Measurements from ENCODE around the gene OR10K2.

DNA sequence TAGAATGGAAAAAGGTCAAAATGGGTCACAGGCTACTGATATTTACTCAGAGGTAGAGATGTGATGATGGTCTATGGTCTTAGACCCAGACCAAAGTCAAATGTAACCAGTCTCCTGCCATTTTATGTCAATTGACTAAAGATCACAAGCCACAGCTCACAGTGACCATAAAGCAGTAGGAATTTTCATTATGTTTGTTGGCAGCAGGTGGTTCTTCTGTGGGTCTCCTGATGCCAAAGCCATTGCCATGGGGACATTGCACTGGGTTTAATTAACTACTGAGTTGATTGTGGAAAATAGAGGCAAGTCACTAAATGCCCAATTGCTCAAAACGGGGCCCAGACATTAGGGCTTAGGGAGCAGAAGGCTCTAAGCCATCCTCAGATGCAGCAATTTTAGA is at the start of gene OR10K2:
- no peak for TF ChIP-seq POLR2AphosphoS5 (IDR thresholded peaks at IDR 0.05; ENCODE audit: insufficient read depth in 1 of 2, low read depth in 1 of 2)
- TF ChIP-seq, protein P1, sequence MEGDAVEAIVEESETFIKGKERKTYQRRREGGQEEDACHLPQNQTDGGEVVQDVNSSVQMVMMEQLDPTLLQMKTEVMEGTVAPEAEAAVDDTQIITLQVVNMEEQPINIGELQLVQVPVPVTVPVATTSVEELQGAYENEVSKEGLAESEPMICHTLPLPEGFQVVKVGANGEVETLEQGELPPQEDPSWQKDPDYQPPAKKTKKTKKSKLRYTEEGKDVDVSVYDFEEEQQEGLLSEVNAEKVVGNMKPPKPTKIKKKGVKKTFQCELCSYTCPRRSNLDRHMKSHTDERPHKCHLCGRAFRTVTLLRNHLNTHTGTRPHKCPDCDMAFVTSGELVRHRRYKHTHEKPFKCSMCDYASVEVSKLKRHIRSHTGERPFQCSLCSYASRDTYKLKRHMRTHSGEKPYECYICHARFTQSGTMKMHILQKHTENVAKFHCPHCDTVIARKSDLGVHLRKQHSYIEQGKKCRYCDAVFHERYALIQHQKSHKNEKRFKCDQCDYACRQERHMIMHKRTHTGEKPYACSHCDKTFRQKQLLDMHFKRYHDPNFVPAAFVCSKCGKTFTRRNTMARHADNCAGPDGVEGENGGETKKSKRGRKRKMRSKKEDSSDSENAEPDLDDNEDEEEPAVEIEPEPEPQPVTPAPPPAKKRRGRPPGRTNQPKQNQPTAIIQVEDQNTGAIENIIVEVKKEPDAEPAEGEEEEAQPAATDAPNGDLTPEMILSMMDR (IDR thresholded peaks at IDR 0.05) = no peak

All from vagina (tissue), 2 donors.